RCC 7860 (cell line): ENCODE results near the gene EVL.
"Not testable (repeated sequence)": the region's sequence is repeated elsewhere in the genome, so short reads cannot be mapped to it uniquely, and the experiment has no call there.

Experiments used
- DNase-seq: peaks from one replicate; pipeline ENCODE4 v3.0.0-alpha.2; 2015; ENCODE audit warnings: low spot score
- FAIRE-seq: peaks from 2 replicates; lab custom pipeline; 2012; peaks lifted over from hg19 to GRCh38; lab: Jason Lieb, UNC

The EVL gene

GRCh38 chr14:100157548-100158232 is 92.5 kb downstream of the EVL start:
- not testable (repeated sequence) for DNase-seq, FAIRE-seq

- no peak for FAIRE-seq
Measured at GRCh38 chr14:100158566-100159093, 93.4 kb downstream of the EVL start.

DNA sequence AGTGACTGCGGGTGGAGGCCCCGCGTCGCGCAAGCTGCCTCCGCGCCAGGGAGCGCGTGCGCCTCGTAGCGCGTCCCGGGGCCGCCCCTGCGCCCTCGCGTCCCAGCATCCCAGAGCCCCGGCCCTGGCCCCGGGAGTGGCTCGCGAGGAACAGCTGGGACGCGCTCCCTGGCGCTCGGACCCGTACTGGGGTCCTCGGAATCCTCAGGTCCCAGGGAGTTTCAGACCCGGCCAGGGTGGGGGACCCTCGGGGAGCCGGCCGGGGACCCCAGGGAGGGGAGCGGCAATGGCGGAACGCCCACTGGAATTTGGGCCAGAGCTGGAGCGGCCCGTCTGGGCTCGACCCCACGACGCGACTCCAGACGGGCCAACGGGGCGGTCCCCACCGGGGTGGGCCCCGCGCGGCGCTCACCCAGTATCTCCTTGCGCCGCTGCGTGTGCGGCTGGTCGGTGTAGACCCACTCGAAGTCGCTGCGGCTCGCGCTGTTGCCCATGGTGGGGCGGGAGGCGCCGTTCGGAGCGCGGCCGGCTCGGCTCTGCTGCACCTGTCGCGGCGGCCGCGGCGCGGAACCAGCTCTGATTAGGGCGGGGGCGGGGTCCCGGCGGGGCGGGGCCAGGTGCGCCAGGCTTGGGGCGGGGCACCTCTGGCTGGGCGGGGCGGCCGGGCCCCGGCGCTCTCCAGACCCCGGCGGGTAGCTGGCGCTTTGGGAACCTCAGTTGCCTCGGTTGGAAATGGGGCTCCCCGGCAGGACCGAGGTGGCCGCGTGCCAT is 94.1 kb downstream of the EVL start, which contains the start of gene DEGS2:
Gene DEGS2, minus strand, starts transcription at position 552 of the 771 bp plus-strand sequence. Its CDS starts 58 bp downstream, at position 494.
- FAIRE-seq (no peak), DNase-seq (no peak)

More at GRCh38 chr14:100158566-100159093, 93.4 kb downstream of the EVL start:
- DNase-seq = no peak

GRCh38 chr14:100159865-100160533 is 94.8 kb downstream of the EVL start:
- FAIRE-seq (no peak), DNase-seq (no peak)

DNA sequence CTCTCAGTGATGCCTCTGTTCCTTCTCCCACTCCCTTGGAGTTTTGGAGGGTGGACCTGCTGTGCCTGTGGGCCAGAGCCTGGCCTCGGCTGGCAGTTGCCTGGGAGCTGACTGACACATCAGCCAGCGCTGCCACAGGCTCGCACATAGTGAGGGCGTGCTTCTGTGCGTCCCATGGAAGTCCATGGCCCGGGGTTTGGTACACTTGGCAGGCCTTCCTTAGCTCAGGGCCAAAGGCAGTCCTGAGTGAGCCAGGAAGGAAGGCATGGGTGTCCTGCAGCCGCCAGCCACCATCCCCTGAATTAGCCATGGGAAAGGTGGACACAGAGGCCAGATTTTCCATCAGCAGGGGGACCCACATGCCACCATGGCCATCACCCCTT is 95.3 kb downstream of the EVL start:
- no peak for FAIRE-seq
- DNase-seq = no peak

DNA sequence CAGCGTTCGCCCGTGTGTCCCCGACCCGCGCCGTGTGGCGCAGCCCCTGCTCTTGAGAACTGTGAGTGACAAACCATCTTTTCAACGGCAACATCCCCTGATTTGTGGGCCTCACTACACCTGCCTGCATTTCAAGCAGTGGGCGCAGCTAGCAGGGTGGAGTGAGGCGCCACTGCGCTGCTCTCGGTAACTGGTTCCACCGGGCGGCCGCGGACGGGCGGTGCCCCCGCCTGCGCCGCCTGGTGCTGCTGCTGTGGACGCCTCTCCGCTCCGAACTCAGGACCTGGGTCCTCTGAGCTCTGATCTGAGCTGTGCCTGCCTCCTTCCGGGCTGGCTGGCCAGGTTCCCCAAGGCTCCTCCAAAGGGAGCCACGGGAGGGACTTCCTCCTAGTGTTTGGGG is 100.2 kb downstream of the EVL start:
- FAIRE-seq = no peak

GRCh38 chr14:100165831-100166440 is 100.7 kb downstream of the EVL start:
- DNase-seq = no peak
- FAIRE-seq = no peak

More for the DNA sequence above, 100.2 kb downstream of the EVL start:
- no peak for DNase-seq

DNA sequence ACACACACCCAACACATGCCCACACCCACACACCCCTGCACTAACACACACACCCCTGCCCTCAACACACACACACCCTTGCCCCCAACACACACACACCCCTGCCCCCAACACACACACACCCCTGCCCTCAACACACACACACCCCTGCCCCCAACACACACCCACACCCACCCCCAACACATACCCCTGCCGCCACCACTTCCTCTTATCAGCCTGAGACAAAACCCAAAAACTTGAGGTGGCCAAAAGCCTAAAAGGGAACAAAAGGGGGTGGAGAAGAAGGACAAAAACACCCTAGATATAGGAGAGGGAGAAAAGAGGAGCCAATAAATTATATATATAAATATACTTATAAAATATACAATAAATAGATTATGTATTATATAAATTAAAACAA is 103.3 kb downstream of the EVL start:
- FAIRE-seq (no peak), DNase-seq (no peak)

- no peak for DNase-seq
- no peak for FAIRE-seq
Measured at GRCh38 chr14:100170880-100171279, 105.7 kb downstream of the EVL start.

- no peak for FAIRE-seq
- DNase-seq = no peak
Measured at GRCh38 chr14:100172811-100173210, 107.6 kb downstream of the EVL start.

DNA sequence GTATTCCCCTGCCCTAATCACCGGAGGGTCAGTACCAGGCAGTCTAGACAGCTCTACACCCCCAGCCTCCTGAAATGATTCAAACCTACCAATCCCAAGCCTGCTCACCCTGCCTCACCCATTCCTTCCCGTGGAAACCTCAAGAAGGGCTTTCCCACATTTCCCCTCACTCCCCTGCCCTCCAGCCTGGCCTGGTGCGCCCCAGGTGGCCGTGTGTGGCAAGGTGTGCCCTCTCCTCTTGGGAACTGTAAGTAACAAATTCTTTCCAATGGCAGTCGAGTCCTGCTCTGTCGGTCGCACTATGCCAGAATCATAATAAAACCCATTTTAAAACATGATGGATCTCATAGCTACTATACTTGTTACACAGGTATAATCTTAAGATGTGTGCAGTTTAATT is 108.1 kb downstream of the EVL start:
- DNase-seq = no peak
- no peak for FAIRE-seq

- DNase-seq (no peak), FAIRE-seq (no peak)
Measured at GRCh38 chr14:100176811-100177327, 111.6 kb downstream of the EVL start.

DNA sequence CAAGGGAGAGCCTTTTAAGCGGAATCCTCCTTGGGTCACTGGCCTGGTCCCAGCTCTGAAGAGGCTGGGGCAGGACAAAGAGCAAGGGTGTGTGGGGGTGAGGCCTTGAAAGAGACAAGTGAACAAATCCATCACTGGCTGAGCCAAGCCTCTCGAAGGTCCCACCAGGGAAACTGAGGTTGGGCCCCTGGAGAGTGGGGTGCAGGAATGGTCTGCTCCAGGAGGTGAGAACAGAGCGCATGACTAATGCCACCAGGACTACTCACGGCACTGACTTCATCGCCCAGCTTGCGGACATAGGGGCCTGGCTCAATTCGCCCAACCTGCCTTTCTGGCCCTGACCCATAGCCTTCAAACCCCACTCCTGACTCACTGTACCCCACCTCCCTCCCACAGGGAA is 113.5 kb downstream of the EVL start:
- no peak for FAIRE-seq

GRCh38 chr14:100180671-100181070 is 115.4 kb downstream of the EVL start:
- not testable (repeated sequence) for DNase-seq, FAIRE-seq

More for the DNA sequence above, 113.5 kb downstream of the EVL start:
- no peak for DNase-seq

DNA sequence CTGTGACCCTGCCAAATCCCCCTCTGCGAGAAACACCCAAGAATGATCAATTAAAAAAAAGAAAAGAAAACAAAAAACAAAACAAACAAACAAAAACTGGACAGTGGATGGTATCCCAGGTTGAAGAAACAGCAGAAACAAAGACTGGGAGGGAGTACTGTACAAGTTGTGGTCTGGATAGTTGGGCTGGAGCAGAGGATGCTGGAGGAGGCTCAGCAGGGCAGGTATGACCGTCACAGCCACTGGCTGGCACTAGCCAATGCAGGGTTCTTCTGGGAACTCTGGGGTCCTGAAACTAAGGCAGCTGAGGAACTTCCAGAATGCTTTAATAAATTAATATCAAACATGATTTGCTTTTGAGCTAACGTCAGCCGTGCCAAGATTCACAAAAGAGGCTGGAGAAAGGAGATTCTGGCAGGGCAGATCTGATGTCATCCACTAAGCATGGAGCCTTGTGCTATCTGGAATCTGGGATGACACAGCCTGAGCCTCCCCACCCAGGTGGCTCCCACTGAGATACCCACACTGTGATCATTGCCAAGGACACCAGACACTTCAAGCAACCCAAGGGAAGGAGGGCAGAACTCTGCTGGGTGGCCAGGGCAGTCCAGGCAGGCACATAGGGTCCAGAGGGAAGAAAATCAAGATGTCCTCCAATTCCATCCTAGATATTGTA is 116.8 kb downstream of the EVL start:
- not testable (repeated sequence) for FAIRE-seq
- DNase-seq = peak; percentile 3

GRCh38 chr14:100187247-100187833 is 122.1 kb downstream of the EVL start:
- DNase-seq (no peak), FAIRE-seq (no peak)

GRCh38 chr14:100188392-100189030 is 123.3 kb downstream of the EVL start:
- no peak for FAIRE-seq
- DNase-seq = no peak

- DNase-seq = no peak
Measured at GRCh38 chr14:100190126-100190525, 124.9 kb downstream of the EVL start.

GRCh38 chr14:100191584-100192249 is 126.5 kb downstream of the EVL start:
- FAIRE-seq = no peak
- no peak for DNase-seq

More at GRCh38 chr14:100190126-100190525, 124.9 kb downstream of the EVL start:
- FAIRE-seq = no peak
